ENCODE measurements around the gene EMC6. TPM values are rescaled to one million over a fixed set of nuclear protein-coding genes. Genes with fewer than 3 reads are reported as not detected.

Gene EMC6
- total RNA-seq, 1 donor from 2014 or later, result 14.6 TPM

GRCh38 chr17:3655766-3656165, 12.8 kb upstream of the EMC6 start:
- Histone ChIP-seq H3K36me3 (ENCODE audit: control insufficient read depth in 3 of 3, insufficient read depth in 3 of 3, low read length in 3 of 3) (peaks cover under 1 to 11% (median 4%) of the 10 kb centered on the region in 3 donors), H3K4me1 (ENCODE audit: control insufficient read depth in 3 of 3, insufficient read depth in 3 of 3, low read length in 3 of 3) (peaks cover 19 to 26% (median 22%) of the 10 kb centered on the region in 3 donors), H3K4me3 (ENCODE audit: low read length in 3 of 3) (no peak overlapping the region), H3K9me3 (ENCODE audit: control insufficient read depth in 3 of 3, low read length in 3 of 3) (no peaks in the 10 kb centered on the region), H3K27me3 (ENCODE audit: control insufficient read depth in 3 of 3, insufficient read depth in 3 of 3, low read length in 3 of 3) (no peaks in the 10 kb centered on the region), H3K27ac (ENCODE audit: low read depth, low read length) (no peak overlapping the region), H3K9ac (ENCODE audit: low read depth in 1 of 3, low read length in 3 of 3) (no peak overlapping the region)

- Histone ChIP-seq H3K4me1 (ENCODE audit: control insufficient read depth in 3 of 3, insufficient read depth in 3 of 3, low read length in 3 of 3) (peaks cover 19 to 29% (median 22%) of the 10 kb centered on the region in 3 donors), H3K9me3 (ENCODE audit: control insufficient read depth in 3 of 3, low read length in 3 of 3) (no peaks in the 10 kb centered on the region), H3K36me3 (ENCODE audit: control insufficient read depth in 3 of 3, insufficient read depth in 3 of 3, low read length in 3 of 3) (peaks cover 6 to 13% (median 7%) of the 10 kb centered on the region in 3 donors), H3K27me3 (ENCODE audit: control insufficient read depth in 3 of 3, insufficient read depth in 3 of 3, low read length in 3 of 3) (no peaks in the 10 kb centered on the region), H3K9ac (ENCODE audit: low read depth in 1 of 3, low read length in 3 of 3) (no peak overlapping the region), H3K4me3 (ENCODE audit: low read length in 3 of 3) (no peak overlapping the region), H3K27ac (ENCODE audit: low read depth, low read length) (no peak overlapping the region)
Measured at GRCh38 chr17:3656353-3656752, 12.3 kb upstream of the EMC6 start.

- H3K27ac ChIP-seq (ENCODE audit: low read depth, low read length), result no peak overlapping the region
- peaks cover 6 to 12% (median 10%) of the 10 kb centered on the region in 3 donors for H3K36me3 ChIP-seq (ENCODE audit: control insufficient read depth in 3 of 3, insufficient read depth in 3 of 3, low read length in 3 of 3)
Measured at GRCh38 chr17:3656755-3657587, 11.6 kb upstream of the EMC6 start.

GRCh38 chr17:3657588-3657869, 11.1 kb upstream of the EMC6 start:
- H3K4me1 ChIP-seq (ENCODE audit: control insufficient read depth in 3 of 3, insufficient read depth in 3 of 3, low read length in 3 of 3), result peaks cover 19 to 29% (median 22%) of the 10 kb centered on the region in 3 donors
- H3K27me3 ChIP-seq (ENCODE audit: control insufficient read depth in 3 of 3, insufficient read depth in 3 of 3, low read length in 3 of 3), result no peaks in the 10 kb centered on the region
- H3K27ac ChIP-seq (ENCODE audit: low read depth, low read length), result no peak overlapping the region
- peaks cover 5 to 11% (median 10%) of the 10 kb centered on the region in 3 donors for H3K36me3 ChIP-seq (ENCODE audit: control insufficient read depth in 3 of 3, insufficient read depth in 3 of 3, low read length in 3 of 3)
- no peaks in the 10 kb centered on the region for H3K9me3 ChIP-seq (ENCODE audit: control insufficient read depth in 3 of 3, low read length in 3 of 3)
- H3K4me3 ChIP-seq (ENCODE audit: low read length in 3 of 3), result no peak overlapping the region
- H3K9ac ChIP-seq (ENCODE audit: low read depth in 1 of 3, low read length in 3 of 3), result no peak overlapping the region

More at GRCh38 chr17:3656755-3657587, 11.6 kb upstream of the EMC6 start:
- no peak overlapping the region for H3K4me3 ChIP-seq (ENCODE audit: low read length in 3 of 3)
- no peaks in the 10 kb centered on the region for H3K9me3 ChIP-seq (ENCODE audit: control insufficient read depth in 3 of 3, low read length in 3 of 3)
- H3K27me3 ChIP-seq (ENCODE audit: control insufficient read depth in 3 of 3, insufficient read depth in 3 of 3, low read length in 3 of 3), result no peaks in the 10 kb centered on the region
- H3K4me1 ChIP-seq (ENCODE audit: control insufficient read depth in 3 of 3, insufficient read depth in 3 of 3, low read length in 3 of 3), result peaks cover 19 to 29% (median 22%) of the 10 kb centered on the region in 3 donors
- H3K9ac ChIP-seq (ENCODE audit: low read depth in 1 of 3, low read length in 3 of 3), result no peak overlapping the region

- H3K36me3 ChIP-seq (ENCODE audit: control insufficient read depth in 3 of 3, insufficient read depth in 3 of 3, low read length in 3 of 3), result peaks cover 7 to 15% (median 13%) of the 10 kb centered on the region in 3 donors
- H3K9me3 ChIP-seq (ENCODE audit: control insufficient read depth in 3 of 3, low read length in 3 of 3), result no peaks in the 10 kb centered on the region
- peak overlapping the region; percentile 40 for H3K27ac ChIP-seq (ENCODE audit: low read depth, low read length)
- peaks cover 19 to 29% (median 22%) of the 10 kb centered on the region in 3 donors for H3K4me1 ChIP-seq (ENCODE audit: control insufficient read depth in 3 of 3, insufficient read depth in 3 of 3, low read length in 3 of 3)
- no peak overlapping the region for H3K4me3 ChIP-seq (ENCODE audit: low read length in 3 of 3)
- peak overlapping the region in 1 of 3 donors; percentile 40 for H3K9ac ChIP-seq (ENCODE audit: low read depth in 1 of 3, low read length in 3 of 3)
- no peaks in the 10 kb centered on the region for H3K27me3 ChIP-seq (ENCODE audit: control insufficient read depth in 3 of 3, insufficient read depth in 3 of 3, low read length in 3 of 3)
Measured at GRCh38 chr17:3657874-3658783, 10.5 kb upstream of the EMC6 start.

- Histone ChIP-seq H3K27me3 (ENCODE audit: control insufficient read depth in 3 of 3, insufficient read depth in 3 of 3, low read length in 3 of 3) (no peaks in the 10 kb centered on the region), H3K36me3 (ENCODE audit: control insufficient read depth in 3 of 3, insufficient read depth in 3 of 3, low read length in 3 of 3) (peaks cover 15 to 22% (median 21%) of the 10 kb centered on the region in 3 donors), H3K27ac (ENCODE audit: low read depth, low read length) (peak overlapping the region; percentile 68), H3K9me3 (ENCODE audit: control insufficient read depth in 3 of 3, low read length in 3 of 3) (no peaks in the 10 kb centered on the region), H3K4me3 (ENCODE audit: low read length in 3 of 3) (no peak overlapping the region), H3K9ac (ENCODE audit: low read depth in 1 of 3, low read length in 3 of 3) (peak overlapping the region in 1 of 3 donors; percentile 40), H3K4me1 (ENCODE audit: control insufficient read depth in 3 of 3, insufficient read depth in 3 of 3, low read length in 3 of 3) (peaks cover 19 to 29% (median 22%) of the 10 kb centered on the region in 3 donors)
Measured at GRCh38 chr17:3658784-3659449, 9.7 kb upstream of the EMC6 start.

GRCh38 chr17:3659541-3660111, 9.0 kb upstream of the EMC6 start:
- Histone ChIP-seq H3K9me3 (ENCODE audit: control insufficient read depth in 3 of 3, low read length in 3 of 3) (no peaks in the 10 kb centered on the region), H3K4me1 (ENCODE audit: control insufficient read depth in 3 of 3, insufficient read depth in 3 of 3, low read length in 3 of 3) (peaks cover 19 to 29% (median 22%) of the 10 kb centered on the region in 3 donors), H3K27me3 (ENCODE audit: control insufficient read depth in 3 of 3, insufficient read depth in 3 of 3, low read length in 3 of 3) (no peaks in the 10 kb centered on the region), H3K4me3 (ENCODE audit: low read length in 3 of 3) (no peak overlapping the region), H3K36me3 (ENCODE audit: control insufficient read depth in 3 of 3, insufficient read depth in 3 of 3, low read length in 3 of 3) (peaks cover 18 to 29% (median 28%) of the 10 kb centered on the region in 3 donors), H3K9ac (ENCODE audit: low read depth in 1 of 3, low read length in 3 of 3) (peak overlapping the region in 2 of 3 donors; percentile 43 to 62), H3K27ac (ENCODE audit: low read depth, low read length) (peak overlapping the region; percentile 68)

GRCh38 chr17:3660311-3660891, 8.2 kb upstream of the EMC6 start:
- peaks cover 18 to 31% (median 26%) of the 10 kb centered on the region in 3 donors for H3K36me3 ChIP-seq (ENCODE audit: control insufficient read depth in 3 of 3, insufficient read depth in 3 of 3, low read length in 3 of 3)

More at GRCh38 chr17:3660311-3660891, 8.2 kb upstream of the EMC6 start:
- Histone ChIP-seq H3K27me3 (ENCODE audit: control insufficient read depth in 3 of 3, insufficient read depth in 3 of 3, low read length in 3 of 3) (no peaks in the 10 kb centered on the region), H3K27ac (ENCODE audit: low read depth, low read length) (peak overlapping the region; percentile 68), H3K4me3 (ENCODE audit: low read length in 3 of 3) (no peak overlapping the region), H3K9me3 (ENCODE audit: control insufficient read depth in 3 of 3, low read length in 3 of 3) (no peaks in the 10 kb centered on the region), H3K9ac (ENCODE audit: low read depth in 1 of 3, low read length in 3 of 3) (peak overlapping the region in 2 of 3 donors; percentile 61 to 62), H3K4me1 (ENCODE audit: control insufficient read depth in 3 of 3, insufficient read depth in 3 of 3, low read length in 3 of 3) (peaks cover 19 to 29% (median 22%) of the 10 kb centered on the region in 3 donors)
